GM23338 (cell line): ENCODE results near the gene LRP4. TPM values are rescaled to one million over a fixed set of nuclear protein-coding genes. Genes with fewer than 3 reads are reported as not detected.

Experiments used
- ATAC-seq: fragments of 200-7000 bp; cut with Tn5 transposase; 3 replicates; pipeline ENCODE4 v1.9.1; 2020
- DNase-seq: peaks from one replicate; pipeline ENCODE4 v3.0.0-alpha.2; 2015; ENCODE audit warnings: low spot score
- H2AFZ ChIP-seq: fragments of 200-600 bp; sonication (generic); 2 replicates; pipeline ENCODE4 v1.8.0; 2016; ENCODE audit warnings: antibody characterized with exemption, mild to moderate bottlenecking, moderate library complexity
- H3F3A ChIP-seq: fragments of 200-600 bp; sonication (generic); replicated peaks from 2 replicates; pipeline ENCODE4 v1.8.0; 2017; ENCODE audit warnings: antibody characterized with exemption, mixed run types, low read depth
- H3K27ac ChIP-seq: fragments of 200-600 bp; sonication (generic); 2 replicates; pipeline ENCODE4 v1.6.1; 2016; ENCODE audit warnings: low read depth
- H3K27me3 ChIP-seq: fragments of 200-600 bp; sonication (generic); 2 replicates; pipeline ENCODE4 v1.8.0; 2016; ENCODE audit warnings: mild to moderate bottlenecking, mixed run types, moderate library complexity; ENCODE audit not compliant: insufficient read depth
- H3K36me3 ChIP-seq: fragments of 200-600 bp; sonication (generic); 2 replicates; pipeline ENCODE4 v1.8.0; 2016; ENCODE audit warnings: mild to moderate bottlenecking; ENCODE audit not compliant: insufficient read depth
- H3K4me1 ChIP-seq: fragments of 200-600 bp; sonication (generic); 2 replicates; pipeline ENCODE4 v1.8.0; 2016; ENCODE audit warnings: mild to moderate bottlenecking, moderate library complexity; ENCODE audit not compliant: insufficient read depth
- H3K4me2 ChIP-seq: fragments of 200-600 bp; sonication (generic); 2 replicates; pipeline ENCODE4 v1.7.1; 2017; ENCODE audit warnings: mixed run types
- H3K4me3 ChIP-seq: fragments of 200-600 bp; sonication (generic); 2 replicates; pipeline ENCODE4 v1.6.1; 2016; ENCODE audit warnings: mixed run types
- H3K79me2 ChIP-seq: fragments of 200-600 bp; sonication (generic); replicated peaks from 2 replicates; pipeline ENCODE4 v1.8.0; 2017; ENCODE audit warnings: mild to moderate bottlenecking; ENCODE audit not compliant: insufficient read depth
- H3K9me2 ChIP-seq: fragments of 200-600 bp; sonication (generic); 2 replicates; pipeline ENCODE4 v1.8.0; 2017; ENCODE audit not compliant: insufficient read depth
- H4K20me1 ChIP-seq: fragments of 200-600 bp; sonication (generic); replicated peaks from 2 replicates; pipeline ENCODE4 v1.8.0; 2017; ENCODE audit warnings: mild to moderate bottlenecking; ENCODE audit not compliant: insufficient read depth
- H3K27ac Mint-ChIP-seq: 2 replicates; pipeline ENCODE4 v1.8.0; 2020; ENCODE audit warnings: inconsistent platforms, mild to moderate bottlenecking, moderate library complexity, mixed read lengths
- H3K27me3 Mint-ChIP-seq: 3 replicates; pipeline ENCODE4 v1.8.0; 2022; ENCODE audit warnings: low read depth, mild to moderate bottlenecking, moderate library complexity, mixed read lengths, inconsistent platforms; ENCODE audit not compliant: insufficient read depth, poor library complexity
- H3K36me3 Mint-ChIP-seq: 3 replicates; pipeline ENCODE4 v1.8.0; 2021; ENCODE audit warnings: low read depth, mild to moderate bottlenecking, inconsistent platforms, moderate library complexity, mixed read lengths
- H3K4me1 Mint-ChIP-seq: 3 replicates; pipeline ENCODE4 v1.8.0; 2020; ENCODE audit warnings: mild to moderate bottlenecking, inconsistent platforms, mixed read lengths
- H3K4me3 Mint-ChIP-seq: 3 replicates; pipeline ENCODE4 v1.8.0; 2021; ENCODE audit warnings: moderate library complexity, mild to moderate bottlenecking, inconsistent platforms, mixed read lengths
- H3K9me3 Mint-ChIP-seq: 3 replicates; pipeline ENCODE4 v1.8.0; 2020; ENCODE audit warnings: moderate library complexity, mild to moderate bottlenecking, inconsistent platforms, mixed read lengths
- NANOG ChIP-seq: IDR thresholded peaks from 2 replicates; pipeline ENCODE4 v1.6.1; 2016; ENCODE audit warnings: antibody characterized with exemption, borderline replicate concordance
- POLR2AphosphoS5 ChIP-seq: IDR thresholded peaks from 2 replicates; pipeline ENCODE4 v1.6.1; 2016; ENCODE audit warnings: antibody characterized with exemption, low read depth
- polyA plus RNA-seq: library from polyadenylated mRNA; unstranded; fragments of >200 nt; fragmentation: Nextera tagmentation; extraction: Ambion mirVana; gene quantifications from 2 replicates; pipeline ENCODE4 v1.2.1, GENCODE V29; 2016
- total RNA-seq: library from RNA; depleted of rRNA; stranded (reverse); fragments of >200 nt; shearing (Covaris generic); gene quantifications from 2 replicates; pipeline ENCODE4 v1.2.3, GENCODE V29; 2014
- TF ChIP-seq, protein P1 (sequence below): IDR thresholded peaks from one replicate; pipeline ENCODE4 v1.6.1; 2018; ENCODE audit warnings: antibody characterized with exemption; ENCODE audit not compliant: unreplicated experiment
- TF ChIP-seq, protein P2 (sequence below), 2 experiments: fragments of 200-600 bp in 1 of 2; sonication (generic) in 1 of 2; conservative IDR thresholded peaks; 2 replicates each; pipeline versions ENCODE4 v1.5.1 to v1.6.1; 2016 to 2017; ENCODE audit warnings: antibody characterized with exemption in 2 of 2, low read depth in 2 of 2, mild to moderate bottlenecking in 2 of 2, moderate library complexity in 1 of 2

LRP4 gene
- total and polyA plus RNA-seq, 2 experiments from 2014 or later = 6.0 to 18.4 TPM

DNA sequence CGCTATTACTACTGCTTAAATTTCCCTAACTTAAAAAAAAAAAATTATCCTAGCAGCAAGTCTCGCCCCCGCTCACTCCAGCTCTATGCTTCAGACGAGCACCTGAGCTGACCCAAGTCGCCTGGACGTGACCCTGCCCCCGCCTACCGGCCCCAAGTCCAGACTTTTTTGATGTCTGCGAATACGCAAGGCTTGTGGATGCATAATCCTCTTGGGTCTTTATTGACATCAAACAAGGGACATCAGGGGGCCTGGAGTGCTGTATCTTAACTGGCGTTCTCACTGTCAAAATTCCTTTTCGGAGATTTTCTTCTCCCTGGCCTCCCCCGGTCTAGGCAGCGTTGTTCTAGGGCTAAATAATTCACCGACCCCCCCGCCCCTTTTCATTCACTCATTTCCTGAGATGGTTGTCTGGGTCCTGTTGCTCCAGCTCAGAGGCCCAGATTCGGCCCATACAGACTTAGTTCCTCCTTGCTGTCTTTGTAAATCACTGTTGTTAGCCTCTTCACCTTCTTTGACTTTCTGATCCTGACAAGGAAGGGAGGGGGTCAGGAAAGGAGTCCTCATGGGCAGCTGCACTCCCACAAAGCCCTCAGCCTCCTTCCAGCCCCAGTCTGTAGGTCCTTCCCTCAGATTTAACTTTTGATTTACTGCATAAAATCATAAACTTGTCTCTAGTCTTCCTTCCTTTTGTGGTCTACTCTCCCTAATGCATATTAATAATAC is 601 bp upstream of the LRP4 start:
- Mint-ChIP-seq H3K27ac (no peak overlapping the region), H3K4me3 (peak overlapping the region; percentile 77), H3K27me3 (peaks cover 41% of the 10 kb centered on the region), H3K36me3 (peaks cover 9% of the 10 kb centered on the region), H3K4me1 (peaks cover 38% of the 10 kb centered on the region), H3K9me3 (no peaks in the 10 kb centered on the region; the same call in 1 of the 3 replicates)
- Histone ChIP-seq H3K27me3 (peaks cover 22% of the 10 kb centered on the region), H3K79me2 (peaks cover 33% of the 10 kb centered on the region), H3K27ac (no peak overlapping the region; the same call in 1 of the 2 replicates), H2AFZ (peak overlapping the region; percentile 93), H3K36me3 (no peaks in the 10 kb centered on the region), H3K4me3 (peak overlapping the region; percentile 88), H3K9me2 (no peaks in the 10 kb centered on the region), H3K4me2 (peak overlapping the region; percentile 90), H3K4me1 (peaks cover 31% of the 10 kb centered on the region), H3F3A (peaks cover 17% of the 10 kb centered on the region), H4K20me1 (no peaks in the 10 kb centered on the region)
- TF ChIP-seq, protein P1, sequence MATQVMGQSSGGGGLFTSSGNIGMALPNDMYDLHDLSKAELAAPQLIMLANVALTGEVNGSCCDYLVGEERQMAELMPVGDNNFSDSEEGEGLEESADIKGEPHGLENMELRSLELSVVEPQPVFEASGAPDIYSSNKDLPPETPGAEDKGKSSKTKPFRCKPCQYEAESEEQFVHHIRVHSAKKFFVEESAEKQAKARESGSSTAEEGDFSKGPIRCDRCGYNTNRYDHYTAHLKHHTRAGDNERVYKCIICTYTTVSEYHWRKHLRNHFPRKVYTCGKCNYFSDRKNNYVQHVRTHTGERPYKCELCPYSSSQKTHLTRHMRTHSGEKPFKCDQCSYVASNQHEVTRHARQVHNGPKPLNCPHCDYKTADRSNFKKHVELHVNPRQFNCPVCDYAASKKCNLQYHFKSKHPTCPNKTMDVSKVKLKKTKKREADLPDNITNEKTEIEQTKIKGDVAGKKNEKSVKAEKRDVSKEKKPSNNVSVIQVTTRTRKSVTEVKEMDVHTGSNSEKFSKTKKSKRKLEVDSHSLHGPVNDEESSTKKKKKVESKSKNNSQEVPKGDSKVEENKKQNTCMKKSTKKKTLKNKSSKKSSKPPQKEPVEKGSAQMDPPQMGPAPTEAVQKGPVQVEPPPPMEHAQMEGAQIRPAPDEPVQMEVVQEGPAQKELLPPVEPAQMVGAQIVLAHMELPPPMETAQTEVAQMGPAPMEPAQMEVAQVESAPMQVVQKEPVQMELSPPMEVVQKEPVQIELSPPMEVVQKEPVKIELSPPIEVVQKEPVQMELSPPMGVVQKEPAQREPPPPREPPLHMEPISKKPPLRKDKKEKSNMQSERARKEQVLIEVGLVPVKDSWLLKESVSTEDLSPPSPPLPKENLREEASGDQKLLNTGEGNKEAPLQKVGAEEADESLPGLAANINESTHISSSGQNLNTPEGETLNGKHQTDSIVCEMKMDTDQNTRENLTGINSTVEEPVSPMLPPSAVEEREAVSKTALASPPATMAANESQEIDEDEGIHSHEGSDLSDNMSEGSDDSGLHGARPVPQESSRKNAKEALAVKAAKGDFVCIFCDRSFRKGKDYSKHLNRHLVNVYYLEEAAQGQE = no peak
- no peak for TF ChIP-seq NANOG
- peak; percentile 13 for ATAC-seq
- DNase-seq = peak; percentile 63

DNA sequence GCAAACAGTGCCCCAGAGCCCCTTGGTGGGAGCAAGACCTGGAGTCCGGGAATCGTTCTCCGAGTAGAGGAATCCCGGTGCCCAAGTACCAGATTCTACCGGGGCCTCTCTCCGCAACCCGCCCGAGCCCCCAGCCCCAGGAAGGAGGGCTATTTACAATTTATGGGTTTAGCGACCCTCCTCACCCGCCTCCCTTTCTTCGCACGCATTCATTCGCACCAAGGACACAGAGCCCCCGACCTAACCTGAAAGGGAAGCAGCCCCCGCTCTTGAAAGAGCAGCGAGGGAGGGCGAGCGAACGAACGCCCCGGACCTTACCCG is 628 bp downstream of the LRP4 start:
- DNase-seq = peak; percentile 41
- H3K27me3 Mint-ChIP-seq = peaks cover 40% of the 10 kb centered on the region
- H3K4me3 Mint-ChIP-seq = peak overlapping the region; percentile 89

More for the DNA sequence above, 628 bp downstream of the LRP4 start:
- Mint-ChIP-seq H3K9me3 (no peaks in the 10 kb centered on the region; the same call in 1 of the 3 replicates), H3K36me3 (peaks cover 9% of the 10 kb centered on the region), H3K27ac (no peak overlapping the region), H3K4me1 (peaks cover 50% of the 10 kb centered on the region)
- peak overlapping the region; percentile 88 for H3K4me3 ChIP-seq
- H3K27me3 ChIP-seq = peaks cover 22% of the 10 kb centered on the region
- ATAC-seq = no peak
- H3K4me1 ChIP-seq = peaks cover 42% of the 10 kb centered on the region
- H3F3A ChIP-seq = peaks cover 28% of the 10 kb centered on the region
- peak overlapping the region; percentile 100 for H3K4me2 ChIP-seq
- no peaks in the 10 kb centered on the region for H3K36me3 ChIP-seq
- no peak overlapping the region for H3K27ac ChIP-seq
- no peaks in the 10 kb centered on the region for H4K20me1 ChIP-seq
- TF ChIP-seq POLR2AphosphoS5 (no peak), NANOG (no peak)
- TF ChIP-seq, protein P2, sequence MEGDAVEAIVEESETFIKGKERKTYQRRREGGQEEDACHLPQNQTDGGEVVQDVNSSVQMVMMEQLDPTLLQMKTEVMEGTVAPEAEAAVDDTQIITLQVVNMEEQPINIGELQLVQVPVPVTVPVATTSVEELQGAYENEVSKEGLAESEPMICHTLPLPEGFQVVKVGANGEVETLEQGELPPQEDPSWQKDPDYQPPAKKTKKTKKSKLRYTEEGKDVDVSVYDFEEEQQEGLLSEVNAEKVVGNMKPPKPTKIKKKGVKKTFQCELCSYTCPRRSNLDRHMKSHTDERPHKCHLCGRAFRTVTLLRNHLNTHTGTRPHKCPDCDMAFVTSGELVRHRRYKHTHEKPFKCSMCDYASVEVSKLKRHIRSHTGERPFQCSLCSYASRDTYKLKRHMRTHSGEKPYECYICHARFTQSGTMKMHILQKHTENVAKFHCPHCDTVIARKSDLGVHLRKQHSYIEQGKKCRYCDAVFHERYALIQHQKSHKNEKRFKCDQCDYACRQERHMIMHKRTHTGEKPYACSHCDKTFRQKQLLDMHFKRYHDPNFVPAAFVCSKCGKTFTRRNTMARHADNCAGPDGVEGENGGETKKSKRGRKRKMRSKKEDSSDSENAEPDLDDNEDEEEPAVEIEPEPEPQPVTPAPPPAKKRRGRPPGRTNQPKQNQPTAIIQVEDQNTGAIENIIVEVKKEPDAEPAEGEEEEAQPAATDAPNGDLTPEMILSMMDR (conservative IDR thresholded peaks at IDR 0.05; ENCODE audit: low read depth in 2 of 2) = no peak
- H3K9me2 ChIP-seq = no peaks in the 10 kb centered on the region
- H2AFZ ChIP-seq = peak overlapping the region; percentile 75
- H3K79me2 ChIP-seq = peaks cover 34% of the 10 kb centered on the region
